HG03135 (cell line): ENCODE data around the gene GJA3.

Source experiments
- ATAC-seq: cut with Tn5 transposase; IDR thresholded peaks from one replicate; pipeline ENCODE4 v1.9.1; 2021; ENCODE audit warnings: mild to moderate bottlenecking, moderate library complexity; ENCODE audit not compliant: unreplicated experiment

The GJA3 gene

GRCh38 chr13:20185366-20186056 lies 24.7 kb upstream of the GJA3 start:
- no peak for ATAC-seq

DNA sequence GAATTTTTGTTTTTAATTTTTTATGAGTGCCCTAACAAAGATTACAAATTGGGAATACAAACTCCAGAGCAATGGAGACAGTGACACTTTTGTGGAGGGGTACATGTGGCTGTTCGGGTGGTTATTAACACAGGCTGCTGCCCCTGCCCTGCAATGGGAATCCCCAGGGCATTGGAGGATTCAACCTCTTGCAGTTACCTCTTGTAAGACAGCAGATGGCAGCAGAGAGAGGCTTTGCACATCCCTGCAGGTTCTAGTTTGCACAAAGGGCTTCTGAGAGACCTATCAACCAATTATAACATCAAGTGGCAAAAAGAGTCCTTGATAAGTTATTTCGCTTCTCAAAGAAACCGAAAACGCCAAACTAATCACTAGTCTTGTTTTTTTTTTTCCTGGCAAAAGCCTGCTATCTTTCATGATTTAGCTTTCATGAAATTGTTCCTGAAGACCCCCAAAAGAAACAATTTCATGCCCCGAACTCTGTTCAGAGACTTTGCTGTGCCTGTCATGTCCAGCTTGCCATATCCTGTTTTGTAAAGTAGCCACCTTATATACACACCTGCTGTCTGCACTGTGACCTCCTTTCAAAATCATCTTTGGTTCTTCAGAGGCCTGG lies 21.5 kb upstream of the GJA3 start:
- ATAC-seq, result peak; percentile 62

- no peak for ATAC-seq
These were observed 20.3 kb upstream of the GJA3 start for GRCh38 chr13:20181188-20181587.

DNA sequence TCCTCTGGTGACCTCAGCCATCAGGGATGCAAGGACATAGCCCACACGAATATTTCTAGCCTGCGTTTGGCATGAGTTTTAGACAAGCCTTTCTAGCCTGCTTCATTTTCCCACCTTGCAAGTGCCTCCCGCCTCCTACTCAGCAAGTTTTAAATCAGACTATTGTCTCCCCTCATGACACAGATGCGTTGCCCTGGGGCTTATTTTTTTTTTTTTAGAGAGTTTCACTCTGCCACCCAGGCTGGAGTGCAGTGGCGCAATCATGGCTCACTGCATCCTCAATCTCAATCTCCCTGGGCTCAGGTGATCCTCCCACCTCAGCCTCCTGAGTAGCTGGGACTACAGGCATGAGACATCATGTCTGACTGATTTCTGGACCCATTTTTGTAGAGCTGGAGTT lies 17.3 kb upstream of the GJA3 start:
- no peak for ATAC-seq

DNA sequence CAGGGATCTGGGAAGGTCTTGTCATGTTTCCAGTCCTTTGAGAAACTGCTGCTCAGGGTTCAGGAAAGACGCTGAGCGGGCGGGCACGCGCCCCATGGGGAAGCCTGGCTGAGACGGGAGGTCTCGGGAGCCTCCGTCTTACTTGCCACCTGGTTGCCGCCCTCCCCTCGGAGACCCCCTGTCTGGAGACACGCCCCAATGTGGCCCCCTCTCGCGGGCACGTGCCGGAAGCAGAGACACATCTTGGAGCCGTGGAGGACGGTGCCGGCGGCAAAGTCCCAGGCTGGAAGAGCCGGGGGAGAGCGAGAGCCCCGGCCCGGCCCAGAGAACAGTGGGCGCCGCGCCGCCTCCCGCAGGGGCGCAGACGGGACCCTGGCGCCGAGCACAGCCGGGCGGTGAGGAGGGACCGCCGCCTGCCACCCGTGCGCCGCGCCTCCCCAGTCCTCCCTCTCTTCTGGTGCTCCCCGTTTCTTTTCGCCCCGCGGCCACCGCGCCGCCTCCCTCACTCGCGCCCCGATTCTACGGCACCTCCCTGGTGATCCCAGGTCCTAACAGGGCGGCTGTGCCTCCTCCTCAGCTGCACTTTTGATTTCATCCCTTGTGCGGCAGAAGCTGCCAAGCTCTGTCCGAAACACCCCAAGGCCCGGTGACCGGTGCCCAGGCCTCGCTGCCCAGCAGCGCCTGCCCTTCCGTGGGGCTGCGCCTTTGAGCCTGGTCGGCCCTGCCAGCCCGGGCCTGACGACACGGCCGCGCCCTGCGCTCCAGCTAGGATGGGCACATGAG lies 16.4 kb upstream of the GJA3 start:
- no peak for ATAC-seq

- no peak for ATAC-seq
These were observed 15.2 kb upstream of the GJA3 start for GRCh38 chr13:20175907-20176652.

DNA sequence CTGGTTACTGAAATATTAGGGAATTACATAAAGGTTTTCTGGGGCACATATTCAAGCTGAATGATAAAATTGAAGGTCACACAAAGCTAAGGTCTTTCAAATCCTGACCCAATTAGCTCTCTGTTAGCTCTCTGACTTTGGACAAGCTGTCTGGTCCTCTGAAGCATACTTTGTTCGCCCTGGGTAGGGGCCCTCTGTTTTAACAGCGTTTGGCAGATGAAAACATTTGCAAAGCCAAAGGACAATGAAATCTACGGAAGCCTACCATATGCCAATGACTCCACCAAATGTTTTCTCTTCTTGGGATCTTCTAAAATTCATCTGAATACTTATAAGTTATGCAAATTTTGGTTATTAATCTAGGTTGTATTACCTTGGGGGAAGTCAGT lies 14.5 kb upstream of the GJA3 start:
- ATAC-seq, result no peak

DNA sequence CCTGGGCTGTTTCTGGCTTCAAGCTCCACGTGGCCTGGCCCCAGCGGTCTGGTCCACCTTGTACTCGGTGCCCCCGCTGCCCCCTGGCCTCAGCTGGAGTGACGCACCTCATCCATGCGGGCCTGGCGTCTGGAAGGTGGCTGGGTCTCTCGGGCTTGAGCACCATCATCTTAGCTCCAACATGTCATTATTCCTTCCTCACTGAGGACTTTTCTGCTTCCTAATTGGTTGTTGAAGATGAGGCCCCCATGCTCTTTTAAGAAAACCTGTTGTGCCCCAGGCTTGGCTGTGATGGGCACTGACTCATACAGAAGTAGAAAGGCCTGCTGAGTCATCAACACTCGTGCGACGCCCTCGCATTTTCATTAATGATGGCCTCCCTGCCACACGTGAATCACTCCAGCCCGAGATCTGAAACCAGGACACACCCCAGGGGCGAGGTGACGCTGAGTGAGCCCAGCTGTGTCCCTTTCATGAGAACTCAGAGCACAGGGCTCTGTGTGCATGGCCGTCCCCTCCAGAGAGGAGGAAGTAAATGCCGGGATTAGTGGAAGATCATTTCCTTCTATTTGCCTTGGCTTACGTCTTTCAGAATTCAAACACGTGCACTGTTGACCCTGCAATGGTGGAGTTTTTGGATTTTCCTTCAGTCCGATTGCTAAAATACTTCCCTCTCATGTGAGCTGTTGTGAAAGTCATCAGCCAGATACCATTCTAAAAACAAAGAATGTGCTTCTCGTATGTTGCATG lies 14.0 kb upstream of the GJA3 start:
- peak; percentile 63 for ATAC-seq

GRCh38 chr13:20173116-20173746 lies 12.4 kb upstream of the GJA3 start:
- no peak for ATAC-seq

- no peak for ATAC-seq
These were observed 10.5 kb upstream of the GJA3 start for GRCh38 chr13:20171364-20171763.

DNA sequence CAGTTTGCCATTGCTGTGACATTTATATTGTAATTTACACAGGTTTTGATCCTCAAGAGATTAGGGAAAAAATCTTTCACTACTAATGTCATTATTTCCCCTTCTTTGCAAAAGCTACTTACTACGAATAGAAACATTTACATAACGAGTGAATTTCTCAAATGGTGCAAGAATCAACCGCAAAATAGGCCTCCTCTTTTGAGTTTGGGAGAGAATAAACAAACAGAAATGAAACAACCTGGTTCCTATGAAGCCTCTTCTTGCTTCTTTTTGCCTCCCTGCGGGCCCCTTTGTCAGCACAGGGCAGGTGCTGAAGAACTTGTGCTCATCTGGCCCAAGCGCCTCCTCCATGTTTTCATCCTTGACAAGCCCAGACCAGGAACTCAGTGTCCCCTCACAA lies 10.1 kb upstream of the GJA3 start:
- no peak for ATAC-seq

DNA sequence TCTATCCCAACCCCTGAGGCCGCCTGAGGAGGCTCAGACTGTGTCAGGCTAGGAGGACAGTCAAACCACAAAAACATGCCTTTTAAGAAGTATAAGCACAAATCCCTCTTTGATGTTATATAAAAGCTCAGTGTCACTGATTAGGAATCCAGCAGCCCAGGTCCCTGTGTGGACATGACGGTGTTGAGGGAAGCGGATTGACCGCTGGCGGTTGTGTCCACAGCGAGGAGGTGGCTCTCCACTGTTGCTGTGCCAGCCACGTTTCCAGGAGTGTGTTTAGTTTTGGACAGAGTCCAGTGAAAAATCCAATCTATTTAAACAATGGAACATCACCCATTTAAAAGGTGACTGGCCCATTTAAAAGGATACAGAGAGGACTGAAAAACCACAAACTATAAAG lies 7.5 kb upstream of the GJA3 start:
- ATAC-seq, result no peak

DNA sequence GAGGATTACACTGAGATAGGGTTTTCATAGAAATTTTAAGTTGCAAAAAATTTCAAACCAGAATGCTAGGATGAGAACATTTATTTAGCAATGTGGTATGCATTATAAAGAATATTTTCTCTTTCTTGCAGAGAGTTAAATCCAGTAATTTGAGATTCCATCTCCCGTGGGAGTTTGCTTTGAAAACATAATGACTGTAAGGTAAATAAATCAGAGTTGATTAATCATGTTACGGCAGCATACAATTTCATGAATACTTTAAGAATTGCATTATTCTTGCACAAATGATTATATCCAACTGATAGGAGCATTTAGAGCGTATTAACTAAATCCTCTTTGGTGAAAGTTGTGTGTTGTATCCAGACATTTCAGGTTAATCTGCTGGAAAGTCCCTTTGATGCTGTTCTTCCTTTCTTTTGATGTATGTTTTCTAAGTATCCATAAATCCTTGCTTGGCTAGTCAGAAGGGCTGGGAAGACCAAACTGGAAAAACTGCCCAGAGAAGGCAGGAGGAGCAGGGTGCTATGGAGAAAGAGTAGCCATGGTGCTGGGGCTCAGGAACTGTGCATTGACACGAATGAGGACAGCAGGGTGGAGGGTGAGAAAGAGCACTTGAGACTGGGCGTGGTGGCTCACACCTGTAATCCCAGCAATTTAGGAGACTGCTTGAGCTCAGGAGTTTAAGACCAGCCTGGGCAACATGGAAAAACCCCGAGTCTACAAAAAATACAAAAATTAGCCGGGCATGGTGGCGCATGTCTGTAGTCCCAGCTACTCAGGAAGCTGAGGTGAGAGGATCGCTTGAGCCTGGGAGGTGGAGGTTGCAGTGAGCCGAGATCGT lies 4.8 kb upstream of the GJA3 start:
- ATAC-seq, result no peak

DNA sequence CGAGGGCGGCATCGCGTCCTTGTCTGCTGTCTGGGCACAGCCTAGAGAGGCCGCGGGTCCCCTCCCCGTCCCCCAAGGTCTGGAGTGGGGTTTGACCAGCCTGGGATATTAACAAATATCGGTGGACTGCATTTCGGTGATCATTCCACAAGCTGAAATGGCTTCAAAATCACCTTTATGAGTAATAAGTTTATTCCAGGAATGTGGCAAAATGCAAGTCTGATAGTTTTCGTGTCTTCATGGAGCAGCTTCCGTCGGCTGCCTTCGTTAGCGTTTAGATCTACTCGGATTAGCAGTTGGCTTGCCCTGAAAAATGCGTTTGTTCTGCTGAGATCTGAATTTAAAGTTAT lies 1.1 kb upstream of the GJA3 start:
- no peak for ATAC-seq

GRCh38 chr13:20161275-20161950 lies 561 bp upstream of the GJA3 start:
- ATAC-seq, result no peak

GRCh38 chr13:20159646-20160305 lies 1.1 kb downstream of the GJA3 start:
- no peak for ATAC-seq

DNA sequence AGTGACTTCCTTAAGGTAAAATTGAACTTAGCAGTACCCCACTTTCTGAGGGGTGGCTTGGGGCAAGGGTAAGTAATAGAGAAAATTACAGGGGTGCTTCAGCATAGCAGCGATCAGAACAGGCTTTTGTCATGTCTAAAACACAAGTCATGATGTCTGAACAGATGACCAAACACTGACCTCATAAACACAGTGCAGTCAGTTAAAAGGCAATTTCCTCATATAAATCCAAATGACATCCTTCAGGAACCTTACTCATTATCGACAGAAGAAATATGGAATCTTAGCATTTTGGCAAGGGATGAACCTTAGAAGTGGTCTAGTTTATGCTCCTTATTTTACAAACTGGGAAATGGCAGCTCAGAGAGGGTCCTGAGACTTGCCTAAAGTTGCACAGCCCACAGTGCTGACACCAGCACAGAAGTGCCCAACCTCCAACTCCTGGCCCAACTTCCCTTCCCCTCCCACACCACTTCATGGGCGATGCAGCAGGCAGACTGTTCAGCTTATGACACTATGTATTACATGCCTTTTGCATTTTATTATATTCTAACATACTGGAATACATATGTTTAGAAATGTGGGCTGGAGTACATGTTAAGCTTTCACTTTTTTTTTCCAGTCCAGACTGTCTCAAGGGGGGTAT lies 3.6 kb downstream of the GJA3 start:
- ATAC-seq, result no peak

DNA sequence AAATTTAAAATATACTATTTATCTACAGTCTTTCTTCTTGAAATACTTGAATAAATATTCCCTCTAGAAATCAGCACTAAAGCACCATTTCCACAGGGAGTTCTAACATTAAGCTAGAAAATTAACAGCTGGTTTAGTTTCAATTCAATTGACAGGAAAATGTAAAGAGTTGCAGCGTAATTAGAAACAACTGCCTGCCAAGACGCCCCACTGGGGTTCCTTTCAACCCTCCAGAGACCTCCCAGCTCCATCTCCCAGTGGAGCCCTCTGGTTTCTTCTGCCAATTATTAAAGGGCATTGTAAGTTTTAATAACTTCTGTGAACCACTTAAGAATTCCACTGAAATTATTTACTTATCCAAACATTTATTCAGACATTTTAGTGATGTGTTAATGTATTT lies 4.2 kb downstream of the GJA3 start:
- no peak for ATAC-seq
